ENCODE data around the gene PDLIM4. TPM values are rescaled to one million over a fixed set of nuclear protein-coding genes. Genes with fewer than 3 reads are reported as not detected.
A peak's percentile ranks its signal among the peaks of the same experiment; 100 is the strongest.

The PDLIM4 gene
- total RNA-seq, 1 experiment from 2014 or later: 47.2 TPM

DNA sequence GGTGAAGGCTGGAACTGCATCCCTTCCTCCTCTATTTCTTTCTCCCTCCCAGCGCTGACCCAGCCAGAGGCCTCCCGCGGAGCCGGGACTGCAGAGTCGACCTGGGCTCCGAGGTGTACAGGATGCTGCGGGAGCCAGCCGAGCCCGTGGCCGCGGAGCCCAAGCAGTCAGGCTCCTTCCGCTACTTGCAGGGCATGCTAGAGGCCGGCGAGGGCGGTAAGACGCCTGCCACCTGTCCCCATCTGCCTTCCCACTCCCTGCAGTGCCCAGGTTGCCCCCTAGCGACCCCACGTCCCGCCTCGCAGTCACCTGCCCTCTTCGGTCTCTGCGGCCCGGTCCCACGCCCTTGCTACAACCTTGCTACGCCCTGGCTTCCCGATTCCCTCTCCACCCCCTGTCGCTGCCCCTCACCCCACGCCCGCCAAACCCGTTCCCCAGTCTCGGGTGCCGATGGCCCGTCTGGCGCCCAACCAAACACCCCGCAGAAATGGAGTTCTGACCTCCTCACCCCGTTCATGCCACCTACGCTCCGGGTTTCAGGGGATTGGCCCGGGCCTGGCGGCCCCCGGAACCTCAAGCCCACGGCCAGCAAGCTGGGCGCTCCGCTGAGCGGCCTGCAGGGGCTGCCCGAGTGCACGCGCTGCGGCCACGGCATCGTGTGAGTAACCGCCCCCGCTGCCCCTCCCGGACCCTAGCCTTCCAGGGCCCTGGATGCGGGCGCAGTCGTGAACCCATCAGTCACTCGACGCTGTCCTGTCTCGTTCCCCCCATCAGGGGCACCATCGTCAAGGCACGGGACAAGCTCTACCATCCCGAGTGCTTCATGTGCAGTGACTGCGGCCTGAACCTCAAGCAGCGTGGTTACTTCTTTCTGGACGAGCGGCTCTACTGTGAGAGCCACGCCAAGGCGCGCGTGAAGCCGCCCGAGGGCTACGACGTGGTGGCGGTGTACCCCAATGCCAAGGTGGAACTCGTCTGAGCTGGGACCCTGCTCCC lies 14.1 kb downstream of the PDLIM4 start:
- ChIA-PET CTCF (interaction anchor here (0.6 kb wide), 2 partner anchors 176 to 468 kb away, joined by 3 to 4 read pairs; no protein-coding TSS in a partner anchor), POLR2A (ENCODE audit: unreplicated experiment) (no interaction called here)
- intact Hi-C loops (cut with micrococcal nuclease; ENCODE audit: unreplicated experiment): no loop called here
- Histone ChIP-seq H3K4me2 (no peak overlapping the region), H4K20me1 (ENCODE audit: insufficient read depth) (no peaks in the 10 kb centered on the region), H3K36me3 (ENCODE audit: low read depth) (no peaks in the 10 kb centered on the region), H3K27ac (no peak overlapping the region), H3K79me2 (ENCODE audit: low read depth) (no peaks in the 10 kb centered on the region), H3K27me3 (ENCODE audit: insufficient read depth, low read depth) (no peaks in the 10 kb centered on the region), H3K9me3 (ENCODE audit: insufficient read depth, low read depth) (no peaks in the 10 kb centered on the region), H3F3A (ENCODE audit: insufficient read depth, low read depth) (no peaks in the 10 kb centered on the region), H3K9me2 (ENCODE audit: insufficient read depth) (no peaks in the 10 kb centered on the region), H3K4me3 (no peak overlapping the region), H2AFZ (no peak overlapping the region), H3K4me1 (replicated peaks; ENCODE audit: insufficient read depth) (peaks cover 4% of the 10 kb centered on the region)
- TSS peak; percentile 11 for BruUV-seq (replicated peaks)
- no peak for DNase-seq
- TF ChIP-seq EZH2 (IDR thresholded peaks at IDR 0.05; ENCODE audit: low read depth) (no peak), CTCF (conservative IDR thresholded peaks at IDR 0.05) (no peak)

DNA sequence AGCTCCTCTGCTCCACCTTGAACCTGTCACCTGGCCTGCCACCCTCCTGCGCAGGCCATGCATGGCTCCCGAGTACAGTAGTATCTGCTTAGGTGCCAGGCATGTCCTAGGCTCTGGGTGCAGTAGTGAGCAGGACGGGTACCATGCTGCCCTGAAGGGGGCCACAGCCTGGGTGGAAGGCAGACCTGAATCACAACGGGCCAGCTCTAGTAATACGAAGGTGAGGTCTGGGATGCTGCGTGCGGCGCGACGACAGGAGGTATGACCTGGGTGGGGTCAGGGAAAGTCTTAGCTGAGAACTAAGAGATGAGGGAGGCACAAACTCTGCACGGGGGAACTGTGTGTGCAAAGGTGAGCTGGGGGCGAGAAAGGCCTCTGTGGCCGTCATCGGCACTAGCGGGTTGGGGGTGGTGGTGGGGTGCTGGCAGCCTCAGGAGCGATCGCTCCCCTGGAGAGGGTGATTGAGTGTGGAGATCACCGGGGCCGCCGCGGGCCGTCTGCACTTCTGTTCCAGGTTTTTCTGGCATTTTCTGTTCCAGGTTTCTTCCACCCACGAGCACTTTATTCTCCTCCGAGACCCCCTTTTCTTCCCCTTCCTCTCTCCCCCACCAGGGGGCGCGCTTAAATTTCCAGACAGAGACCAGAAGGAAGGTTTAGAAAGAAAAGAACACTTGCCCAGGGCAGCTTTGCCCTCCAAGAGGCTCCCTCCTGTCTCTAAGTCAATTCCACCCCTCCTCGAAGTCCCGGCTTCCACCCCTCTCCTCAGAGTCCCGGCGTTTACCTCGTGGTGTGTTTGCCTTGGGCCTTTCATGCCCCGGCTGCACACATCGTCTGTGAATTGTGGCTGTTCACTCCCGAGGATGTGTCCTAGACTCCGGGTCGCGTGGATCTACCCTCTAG lies 15.1 kb downstream of the PDLIM4 start:
- no peaks in the 10 kb centered on the region for H3K9me2 ChIP-seq (ENCODE audit: insufficient read depth)
- H3K4me2 ChIP-seq: no peak overlapping the region
- H4K20me1 ChIP-seq (ENCODE audit: insufficient read depth): no peaks in the 10 kb centered on the region
- BruUV-seq (replicated peaks): no TSS peak
- H3K36me3 ChIP-seq (ENCODE audit: low read depth): no peaks in the 10 kb centered on the region
- H3K4me1 ChIP-seq (replicated peaks; ENCODE audit: insufficient read depth): no peaks in the 10 kb centered on the region
- TF ChIP-seq EZH2 (IDR thresholded peaks at IDR 0.05; ENCODE audit: low read depth) (no peak), CTCF (conservative IDR thresholded peaks at IDR 0.05) (peak; percentile 87)
- intact Hi-C loops (cut with micrococcal nuclease; ENCODE audit: unreplicated experiment): no loop called here
- no peak overlapping the region for H3K4me3 ChIP-seq
- no peak overlapping the region for H2AFZ ChIP-seq
- no peak overlapping the region for H3K27ac ChIP-seq
- peak in 1 of 2 experiments; percentile 64 for DNase-seq
- no peaks in the 10 kb centered on the region for H3F3A ChIP-seq (ENCODE audit: insufficient read depth, low read depth)
- POLR2A ChIA-PET (ENCODE audit: unreplicated experiment): no interaction called here
- no peaks in the 10 kb centered on the region for H3K79me2 ChIP-seq (ENCODE audit: low read depth)
- H3K27me3 ChIP-seq (ENCODE audit: insufficient read depth, low read depth): no peaks in the 10 kb centered on the region
- H3K9me3 ChIP-seq (ENCODE audit: insufficient read depth, low read depth): no peaks in the 10 kb centered on the region
- CTCF ChIA-PET: interaction anchor here (0.6 kb wide), 3 partner anchors 97 to 467 kb away, joined by 3 to 4 read pairs (median 4); partner anchors contain the start of gene SLC22A5

DNA sequence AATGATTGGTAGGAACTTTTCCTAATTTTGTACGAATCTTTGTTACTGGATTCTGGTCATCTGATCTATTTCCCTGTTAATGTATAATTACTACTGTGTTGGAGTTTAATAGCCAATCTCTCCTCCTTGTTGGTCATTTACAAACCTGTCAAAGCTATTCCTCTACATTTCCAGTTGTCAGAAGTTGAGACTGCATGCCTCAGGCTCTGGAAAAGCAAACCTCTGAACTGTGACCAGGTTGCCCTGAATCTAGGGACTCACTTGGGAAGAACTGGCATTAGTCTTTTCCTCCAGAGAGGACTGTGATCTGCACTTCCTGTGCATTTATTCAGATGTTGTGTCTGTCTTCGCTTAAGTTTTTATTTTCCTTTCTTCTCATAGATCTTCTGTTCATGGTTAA lies 16.1 kb downstream of the PDLIM4 start:
- Histone ChIP-seq H3K9me2 (ENCODE audit: insufficient read depth) (no peaks in the 10 kb centered on the region), H3K9me3 (ENCODE audit: insufficient read depth, low read depth) (no peaks in the 10 kb centered on the region), H3K79me2 (ENCODE audit: low read depth) (no peaks in the 10 kb centered on the region), H3K4me2 (no peak overlapping the region), H3K4me3 (no peak overlapping the region), H3K36me3 (ENCODE audit: low read depth) (no peaks in the 10 kb centered on the region), H3F3A (ENCODE audit: insufficient read depth, low read depth) (no peaks in the 10 kb centered on the region), H4K20me1 (ENCODE audit: insufficient read depth) (no peaks in the 10 kb centered on the region), H3K27ac (no peak overlapping the region), H2AFZ (no peak overlapping the region), H3K4me1 (replicated peaks; ENCODE audit: insufficient read depth) (no peaks in the 10 kb centered on the region), H3K27me3 (ENCODE audit: insufficient read depth, low read depth) (no peaks in the 10 kb centered on the region)
- no peak for DNase-seq
- TF ChIP-seq CTCF (conservative IDR thresholded peaks at IDR 0.05) (no peak), EZH2 (IDR thresholded peaks at IDR 0.05; ENCODE audit: low read depth) (no peak)
- no TSS peak for BruUV-seq (replicated peaks)
- intact Hi-C loops (cut with micrococcal nuclease; ENCODE audit: unreplicated experiment): no loop called here
- ChIA-PET POLR2A (ENCODE audit: unreplicated experiment) (interaction anchor here (0.7 kb wide), 1 partner anchor 21 kb away, joined by 14 read pairs; the partner anchor contains the start of gene SLC22A4), CTCF (no interaction called here)
